ENCODE measurements around the gene MEX3B.

MEX3B gene

DNA sequence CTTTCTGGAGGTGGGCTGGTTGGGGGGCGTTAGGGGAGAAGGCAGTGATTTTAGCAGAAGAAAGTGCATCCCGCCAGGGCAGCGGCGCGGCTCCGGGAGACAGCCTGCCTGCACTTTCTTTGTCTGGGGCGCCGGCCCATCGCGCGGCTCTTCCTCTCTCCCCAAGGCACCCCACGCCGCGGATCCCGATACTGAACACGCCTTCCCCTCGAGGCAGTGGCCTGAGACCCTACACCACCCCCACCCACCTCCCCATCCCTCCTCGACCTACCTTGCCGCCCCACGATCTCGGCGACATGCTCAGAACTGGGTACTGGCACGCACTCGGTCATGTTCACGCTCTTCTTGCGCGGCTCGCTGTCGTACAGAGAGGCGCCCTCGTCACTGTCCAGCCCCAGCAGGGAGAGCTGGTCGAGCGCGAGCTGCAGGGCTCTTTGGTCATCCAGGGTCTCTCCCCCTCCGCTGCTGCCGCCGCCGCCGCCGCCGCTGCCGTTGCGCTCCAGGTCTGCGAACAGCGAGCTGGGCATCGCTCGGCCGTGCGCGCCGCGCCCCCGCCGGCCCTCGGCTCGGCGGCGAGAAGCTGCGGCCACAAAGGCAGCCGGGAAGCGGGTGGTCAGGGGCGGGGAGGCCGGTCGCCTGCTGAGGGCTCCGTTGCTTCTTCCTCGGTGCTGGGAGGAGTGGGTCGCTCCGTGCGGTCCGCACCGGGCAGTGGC, 483 bp downstream of the MEX3B start:
- Histone ChIP-seq H3K36me3 (ENCODE audit: control insufficient read depth in 2 of 2, insufficient read depth in 1 of 2, low read length in 2 of 2) (peaks cover 17 to 18% of the 10 kb centered on the region in 2 experiments), H3K9me3 (ENCODE audit: control insufficient read depth, insufficient read depth, low read depth, low read length) (no peaks in the 10 kb centered on the region), H3K4me3 (ENCODE audit: low read depth, low read length) (peak overlapping the region; percentile 85), H3K4me1 (ENCODE audit: control insufficient read depth, insufficient read depth, low read length) (peaks cover 40% of the 10 kb centered on the region), H3K27ac (ENCODE audit: extremely low read depth, low read depth, low read length) (peak overlapping the region; percentile 100)
- ChIA-PET POLR2A (interaction anchor here (0.9 to 2.0 kb wide), 10 partner anchors 12 to 105 kb away, joined by 3 to 15 read pairs (median 6); no protein-coding TSS in a partner anchor), CTCF (interaction anchor here (0.6 to 1.0 kb wide), 3 partner anchors 95 to 646 kb away, joined by 3 to 4 read pairs (median 3); no protein-coding TSS in a partner anchor)
- 0 out of 2 replicates have a peak, but pooled peaks have one; percentile 54 for TF ChIP-seq GLIS2 (tag by site-specific recombination; IDR thresholded peaks at IDR 0.05)
- TF ChIP-seq, protein P1, sequence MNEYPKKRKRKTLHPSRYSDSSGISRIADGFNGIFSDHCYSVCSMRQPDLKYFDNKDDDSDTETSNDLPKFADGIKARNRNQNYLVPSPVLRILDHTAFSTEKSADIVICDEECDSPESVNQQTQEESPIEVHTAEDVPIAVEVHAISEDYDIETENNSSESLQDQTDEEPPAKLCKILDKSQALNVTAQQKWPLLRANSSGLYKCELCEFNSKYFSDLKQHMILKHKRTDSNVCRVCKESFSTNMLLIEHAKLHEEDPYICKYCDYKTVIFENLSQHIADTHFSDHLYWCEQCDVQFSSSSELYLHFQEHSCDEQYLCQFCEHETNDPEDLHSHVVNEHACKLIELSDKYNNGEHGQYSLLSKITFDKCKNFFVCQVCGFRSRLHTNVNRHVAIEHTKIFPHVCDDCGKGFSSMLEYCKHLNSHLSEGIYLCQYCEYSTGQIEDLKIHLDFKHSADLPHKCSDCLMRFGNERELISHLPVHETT (tag by site-specific recombination; IDR thresholded peaks at IDR 0.05) = no peak
- TF ChIP-seq, protein P2, sequence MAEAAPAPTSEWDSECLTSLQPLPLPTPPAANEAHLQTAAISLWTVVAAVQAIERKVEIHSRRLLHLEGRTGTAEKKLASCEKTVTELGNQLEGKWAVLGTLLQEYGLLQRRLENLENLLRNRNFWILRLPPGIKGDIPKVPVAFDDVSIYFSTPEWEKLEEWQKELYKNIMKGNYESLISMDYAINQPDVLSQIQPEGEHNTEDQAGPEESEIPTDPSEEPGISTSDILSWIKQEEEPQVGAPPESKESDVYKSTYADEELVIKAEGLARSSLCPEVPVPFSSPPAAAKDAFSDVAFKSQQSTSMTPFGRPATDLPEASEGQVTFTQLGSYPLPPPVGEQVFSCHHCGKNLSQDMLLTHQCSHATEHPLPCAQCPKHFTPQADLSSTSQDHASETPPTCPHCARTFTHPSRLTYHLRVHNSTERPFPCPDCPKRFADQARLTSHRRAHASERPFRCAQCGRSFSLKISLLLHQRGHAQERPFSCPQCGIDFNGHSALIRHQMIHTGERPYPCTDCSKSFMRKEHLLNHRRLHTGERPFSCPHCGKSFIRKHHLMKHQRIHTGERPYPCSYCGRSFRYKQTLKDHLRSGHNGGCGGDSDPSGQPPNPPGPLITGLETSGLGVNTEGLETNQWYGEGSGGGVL (tag by site-specific recombination; IDR thresholded peaks at IDR 0.05) = no peak
- no peak for TF ChIP-seq SP2 (tag by site-specific recombination; IDR thresholded peaks at IDR 0.05)
- TF ChIP-seq IKZF3 (tag by site-specific recombination; IDR thresholded peaks at IDR 0.05) = no peak
- TF ChIP-seq MYNN (tag by site-specific recombination; IDR thresholded peaks at IDR 0.05; ENCODE audit: borderline replicate concordance) = no peak
- peak; percentile 59; the same call in 1 of the 2 replicates for TF ChIP-seq ZBTB20 (tag by site-specific recombination; IDR thresholded peaks at IDR 0.05)
- TF ChIP-seq, protein P3, sequence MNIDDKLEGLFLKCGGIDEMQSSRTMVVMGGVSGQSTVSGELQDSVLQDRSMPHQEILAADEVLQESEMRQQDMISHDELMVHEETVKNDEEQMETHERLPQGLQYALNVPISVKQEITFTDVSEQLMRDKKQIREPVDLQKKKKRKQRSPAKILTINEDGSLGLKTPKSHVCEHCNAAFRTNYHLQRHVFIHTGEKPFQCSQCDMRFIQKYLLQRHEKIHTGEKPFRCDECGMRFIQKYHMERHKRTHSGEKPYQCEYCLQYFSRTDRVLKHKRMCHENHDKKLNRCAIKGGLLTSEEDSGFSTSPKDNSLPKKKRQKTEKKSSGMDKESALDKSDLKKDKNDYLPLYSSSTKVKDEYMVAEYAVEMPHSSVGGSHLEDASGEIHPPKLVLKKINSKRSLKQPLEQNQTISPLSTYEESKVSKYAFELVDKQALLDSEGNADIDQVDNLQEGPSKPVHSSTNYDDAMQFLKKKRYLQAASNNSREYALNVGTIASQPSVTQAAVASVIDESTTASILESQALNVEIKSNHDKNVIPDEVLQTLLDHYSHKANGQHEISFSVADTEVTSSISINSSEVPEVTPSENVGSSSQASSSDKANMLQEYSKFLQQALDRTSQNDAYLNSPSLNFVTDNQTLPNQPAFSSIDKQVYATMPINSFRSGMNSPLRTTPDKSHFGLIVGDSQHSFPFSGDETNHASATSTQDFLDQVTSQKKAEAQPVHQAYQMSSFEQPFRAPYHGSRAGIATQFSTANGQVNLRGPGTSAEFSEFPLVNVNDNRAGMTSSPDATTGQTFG (tag by site-specific recombination; IDR thresholded peaks at IDR 0.05; ENCODE audit: borderline replicate concordance) = no peak
- no peak for TF ChIP-seq ZNF311 (tag by site-specific recombination; IDR thresholded peaks at IDR 0.05; ENCODE audit: borderline replicate concordance)
- no peak for TF ChIP-seq FEZF1 (tag by site-specific recombination; IDR thresholded peaks at IDR 0.05)
- no peak for TF ChIP-seq YY2 (tag by site-specific recombination; IDR thresholded peaks at IDR 0.05)
- no peak for TF ChIP-seq ZNF169 (tag by site-specific recombination; IDR thresholded peaks at IDR 0.05)
- no peak for TF ChIP-seq ZNF350 (tag by site-specific recombination; IDR thresholded peaks at IDR 0.05)
- TF ChIP-seq, protein P4, sequence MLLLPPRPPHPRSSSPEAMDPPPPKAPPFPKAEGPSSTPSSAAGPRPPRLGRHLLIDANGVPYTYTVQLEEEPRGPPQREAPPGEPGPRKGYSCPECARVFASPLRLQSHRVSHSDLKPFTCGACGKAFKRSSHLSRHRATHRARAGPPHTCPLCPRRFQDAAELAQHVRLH (tag by site-specific recombination; IDR thresholded peaks at IDR 0.05) = no peak
- no peak for TF ChIP-seq ZFP41 (tag by site-specific recombination; IDR thresholded peaks at IDR 0.05; ENCODE audit: borderline replicate concordance)
- TF ChIP-seq ZBTB21 (tag by site-specific recombination; IDR thresholded peaks at IDR 0.05) = 0 out of 2 replicates have a peak, but pooled peaks have one; percentile 12
- TF ChIP-seq, protein P5, sequence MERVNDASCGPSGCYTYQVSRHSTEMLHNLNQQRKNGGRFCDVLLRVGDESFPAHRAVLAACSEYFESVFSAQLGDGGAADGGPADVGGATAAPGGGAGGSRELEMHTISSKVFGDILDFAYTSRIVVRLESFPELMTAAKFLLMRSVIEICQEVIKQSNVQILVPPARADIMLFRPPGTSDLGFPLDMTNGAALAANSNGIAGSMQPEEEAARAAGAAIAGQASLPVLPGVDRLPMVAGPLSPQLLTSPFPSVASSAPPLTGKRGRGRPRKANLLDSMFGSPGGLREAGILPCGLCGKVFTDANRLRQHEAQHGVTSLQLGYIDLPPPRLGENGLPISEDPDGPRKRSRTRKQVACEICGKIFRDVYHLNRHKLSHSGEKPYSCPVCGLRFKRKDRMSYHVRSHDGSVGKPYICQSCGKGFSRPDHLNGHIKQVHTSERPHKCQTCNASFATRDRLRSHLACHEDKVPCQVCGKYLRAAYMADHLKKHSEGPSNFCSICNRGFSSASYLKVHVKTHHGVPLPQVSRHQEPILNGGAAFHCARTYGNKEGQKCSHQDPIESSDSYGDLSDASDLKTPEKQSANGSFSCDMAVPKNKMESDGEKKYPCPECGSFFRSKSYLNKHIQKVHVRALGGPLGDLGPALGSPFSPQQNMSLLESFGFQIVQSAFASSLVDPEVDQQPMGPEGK (tag by site-specific recombination; IDR thresholded peaks at IDR 0.05) = 0 out of 2 replicates have a peak, but pooled peaks have one; percentile 80
- TF ChIP-seq KLF10 (tag by site-specific recombination; IDR thresholded peaks at IDR 0.05) = peak; percentile 51; the same call in 1 of the 2 replicates
- 0 out of 2 replicates have a peak, but pooled peaks have one; percentile 15 for TF ChIP-seq ZNF184 (tag by site-specific recombination; IDR thresholded peaks at IDR 0.05)
- no peak for TF ChIP-seq ZNF600 (tag by site-specific recombination; IDR thresholded peaks at IDR 0.05)
- TF ChIP-seq ZNF239 (tag by site-specific recombination; IDR thresholded peaks at IDR 0.05) = no peak
- no peak for TF ChIP-seq ZSCAN16 (tag by site-specific recombination; IDR thresholded peaks at IDR 0.05)
- TF ChIP-seq ZBTB17 (tag by site-specific recombination; IDR thresholded peaks at IDR 0.05) = peak; percentile 88
- no peak for TF ChIP-seq ZNF558 (tag by site-specific recombination; IDR thresholded peaks at IDR 0.05)
- TF ChIP-seq, protein P6, sequence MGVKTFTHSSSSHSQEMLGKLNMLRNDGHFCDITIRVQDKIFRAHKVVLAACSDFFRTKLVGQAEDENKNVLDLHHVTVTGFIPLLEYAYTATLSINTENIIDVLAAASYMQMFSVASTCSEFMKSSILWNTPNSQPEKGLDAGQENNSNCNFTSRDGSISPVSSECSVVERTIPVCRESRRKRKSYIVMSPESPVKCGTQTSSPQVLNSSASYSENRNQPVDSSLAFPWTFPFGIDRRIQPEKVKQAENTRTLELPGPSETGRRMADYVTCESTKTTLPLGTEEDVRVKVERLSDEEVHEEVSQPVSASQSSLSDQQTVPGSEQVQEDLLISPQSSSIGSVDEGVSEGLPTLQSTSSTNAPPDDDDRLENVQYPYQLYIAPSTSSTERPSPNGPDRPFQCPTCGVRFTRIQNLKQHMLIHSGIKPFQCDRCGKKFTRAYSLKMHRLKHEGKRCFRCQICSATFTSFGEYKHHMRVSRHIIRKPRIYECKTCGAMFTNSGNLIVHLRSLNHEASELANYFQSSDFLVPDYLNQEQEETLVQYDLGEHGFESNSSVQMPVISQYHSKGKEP (tag by site-specific recombination; IDR thresholded peaks at IDR 0.05) = no peak
- TF ChIP-seq MZF1 (tag by site-specific recombination; IDR thresholded peaks at IDR 0.05; ENCODE audit: borderline replicate concordance) = no peak
- TF ChIP-seq ZNF791 (tag by site-specific recombination; IDR thresholded peaks at IDR 0.05) = no peak
- TF ChIP-seq BCL11B (tag by site-specific recombination; IDR thresholded peaks at IDR 0.05; ENCODE audit: low read depth) = no peak; the same call in 1 of the 2 replicates
- TF ChIP-seq ZNF664 (tag by site-specific recombination; IDR thresholded peaks at IDR 0.05) = no peak

Measured in HEK293 (cell line).